Measurements from ENCODE around the gene TCF15.

The TCF15 gene

GRCh38 chr20:623704-624103 is 13.6 kb upstream of the TCF15 start:
- no peak for ATAC-seq
- no peak for TF ChIP-seq TOX (CRISPR knock-in tag; IDR thresholded peaks at IDR 0.05; ENCODE audit: borderline replicate concordance)
- TF ChIP-seq ISL1 (CRISPR knock-in tag; IDR thresholded peaks at IDR 0.05), result no peak
- TF ChIP-seq, protein P1, sequence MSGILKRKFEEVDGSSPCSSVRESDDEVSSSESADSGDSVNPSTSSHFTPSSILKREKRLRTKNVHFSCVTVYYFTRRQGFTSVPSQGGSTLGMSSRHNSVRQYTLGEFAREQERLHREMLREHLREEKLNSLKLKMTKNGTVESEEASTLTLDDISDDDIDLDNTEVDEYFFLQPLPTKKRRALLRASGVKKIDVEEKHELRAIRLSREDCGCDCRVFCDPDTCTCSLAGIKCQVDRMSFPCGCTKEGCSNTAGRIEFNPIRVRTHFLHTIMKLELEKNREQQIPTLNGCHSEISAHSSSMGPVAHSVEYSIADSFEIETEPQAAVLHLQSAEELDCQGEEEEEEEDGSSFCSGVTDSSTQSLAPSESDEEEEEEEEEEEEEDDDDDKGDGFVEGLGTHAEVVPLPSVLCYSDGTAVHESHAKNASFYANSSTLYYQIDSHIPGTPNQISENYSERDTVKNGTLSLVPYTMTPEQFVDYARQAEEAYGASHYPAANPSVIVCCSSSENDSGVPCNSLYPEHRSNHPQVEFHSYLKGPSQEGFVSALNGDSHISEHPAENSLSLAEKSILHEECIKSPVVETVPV (CRISPR knock-in tag; IDR thresholded peaks at IDR 0.05), result no peak
- no peak for TF ChIP-seq RARB (CRISPR knock-in tag; IDR thresholded peaks at IDR 0.05)
- TF ChIP-seq ARNTL (CRISPR knock-in tag; IDR thresholded peaks at IDR 0.05; ENCODE audit: borderline replicate concordance, low read depth), result no peak
- TF ChIP-seq SNAI2 (CRISPR knock-in tag; IDR thresholded peaks at IDR 0.05), result no peak
- no peak for TF ChIP-seq CSDC2 (CRISPR knock-in tag; IDR thresholded peaks at IDR 0.05)
- TF ChIP-seq, protein P2, sequence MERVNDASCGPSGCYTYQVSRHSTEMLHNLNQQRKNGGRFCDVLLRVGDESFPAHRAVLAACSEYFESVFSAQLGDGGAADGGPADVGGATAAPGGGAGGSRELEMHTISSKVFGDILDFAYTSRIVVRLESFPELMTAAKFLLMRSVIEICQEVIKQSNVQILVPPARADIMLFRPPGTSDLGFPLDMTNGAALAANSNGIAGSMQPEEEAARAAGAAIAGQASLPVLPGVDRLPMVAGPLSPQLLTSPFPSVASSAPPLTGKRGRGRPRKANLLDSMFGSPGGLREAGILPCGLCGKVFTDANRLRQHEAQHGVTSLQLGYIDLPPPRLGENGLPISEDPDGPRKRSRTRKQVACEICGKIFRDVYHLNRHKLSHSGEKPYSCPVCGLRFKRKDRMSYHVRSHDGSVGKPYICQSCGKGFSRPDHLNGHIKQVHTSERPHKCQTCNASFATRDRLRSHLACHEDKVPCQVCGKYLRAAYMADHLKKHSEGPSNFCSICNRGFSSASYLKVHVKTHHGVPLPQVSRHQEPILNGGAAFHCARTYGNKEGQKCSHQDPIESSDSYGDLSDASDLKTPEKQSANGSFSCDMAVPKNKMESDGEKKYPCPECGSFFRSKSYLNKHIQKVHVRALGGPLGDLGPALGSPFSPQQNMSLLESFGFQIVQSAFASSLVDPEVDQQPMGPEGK (CRISPR knock-in tag; IDR thresholded peaks at IDR 0.05; ENCODE audit: borderline replicate concordance), result no peak
- TF ChIP-seq BACH2 (CRISPR knock-in tag; IDR thresholded peaks at IDR 0.05; ENCODE audit: borderline replicate concordance), result no peak
- TF ChIP-seq ZNF70 (CRISPR knock-in tag; IDR thresholded peaks at IDR 0.05), result no peak
- no peak for TF ChIP-seq PPARA (CRISPR knock-in tag; IDR thresholded peaks at IDR 0.05; ENCODE audit: borderline replicate concordance)
- TF ChIP-seq ZC3H10 (CRISPR knock-in tag; IDR thresholded peaks at IDR 0.05), result no peak
- no peak for TF ChIP-seq ZNF565 (CRISPR knock-in tag; conservative IDR thresholded peaks at IDR 0.05; ENCODE audit: low read depth)
- no peak for TF ChIP-seq ZFP30 (CRISPR knock-in tag; IDR thresholded peaks at IDR 0.05)

- TF ChIP-seq, protein P3, sequence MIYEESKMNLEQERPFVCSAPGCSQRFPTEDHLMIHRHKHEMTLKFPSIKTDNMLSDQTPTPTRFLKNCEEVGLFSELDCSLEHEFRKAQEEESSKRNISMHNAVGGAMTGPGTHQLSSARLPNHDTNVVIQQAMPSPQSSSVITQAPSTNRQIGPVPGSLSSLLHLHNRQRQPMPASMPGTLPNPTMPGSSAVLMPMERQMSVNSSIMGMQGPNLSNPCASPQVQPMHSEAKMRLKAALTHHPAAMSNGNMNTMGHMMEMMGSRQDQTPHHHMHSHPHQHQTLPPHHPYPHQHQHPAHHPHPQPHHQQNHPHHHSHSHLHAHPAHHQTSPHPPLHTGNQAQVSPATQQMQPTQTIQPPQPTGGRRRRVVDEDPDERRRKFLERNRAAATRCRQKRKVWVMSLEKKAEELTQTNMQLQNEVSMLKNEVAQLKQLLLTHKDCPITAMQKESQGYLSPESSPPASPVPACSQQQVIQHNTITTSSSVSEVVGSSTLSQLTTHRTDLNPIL (CRISPR knock-in tag; IDR thresholded peaks at IDR 0.05; ENCODE audit: low read depth), result no peak
- TF ChIP-seq, protein P1 (CRISPR knock-in tag; IDR thresholded peaks at IDR 0.05), result no peak
- TF ChIP-seq ZFP3 (CRISPR knock-in tag; IDR thresholded peaks at IDR 0.05) (no peak), ZC3H10 (CRISPR knock-in tag; IDR thresholded peaks at IDR 0.05) (no peak), TOX (CRISPR knock-in tag; IDR thresholded peaks at IDR 0.05; ENCODE audit: borderline replicate concordance) (no peak)
- ATAC-seq, result no peak
These were observed 12.9 kb upstream of the TCF15 start for GRCh38 chr20:623021-623420.

- no peak for ATAC-seq
- TF ChIP-seq ZNF8 (CRISPR knock-in tag; IDR thresholded peaks at IDR 0.05) (no peak), PPARA (CRISPR knock-in tag; IDR thresholded peaks at IDR 0.05; ENCODE audit: borderline replicate concordance) (no peak), ZNF70 (CRISPR knock-in tag; IDR thresholded peaks at IDR 0.05) (no peak), RARB (CRISPR knock-in tag; IDR thresholded peaks at IDR 0.05) (no peak), BACH2 (CRISPR knock-in tag; IDR thresholded peaks at IDR 0.05; ENCODE audit: borderline replicate concordance) (no peak), TCF4 (CRISPR knock-in tag; IDR thresholded peaks at IDR 0.05; ENCODE audit: borderline replicate concordance) (no peak), GLIS3 (CRISPR knock-in tag; IDR thresholded peaks at IDR 0.05) (no peak), SNAI2 (CRISPR knock-in tag; IDR thresholded peaks at IDR 0.05) (no peak), TOX (CRISPR knock-in tag; IDR thresholded peaks at IDR 0.05; ENCODE audit: borderline replicate concordance) (no peak), ZC3H10 (CRISPR knock-in tag; IDR thresholded peaks at IDR 0.05) (no peak), POU6F1 (CRISPR knock-in tag; IDR thresholded peaks at IDR 0.05; ENCODE audit: borderline replicate concordance, low read depth) (no peak)
- TF ChIP-seq, protein P3 (CRISPR knock-in tag; IDR thresholded peaks at IDR 0.05; ENCODE audit: low read depth), result no peak
- TF ChIP-seq, protein P2 (CRISPR knock-in tag; IDR thresholded peaks at IDR 0.05; ENCODE audit: borderline replicate concordance), result no peak
These were observed 12.1 kb upstream of the TCF15 start for GRCh38 chr20:622161-622560.

Measured in SK-N-SH treated with all-trans-retinoic acid at 6 μM for 48 hours (cell line).